GM21825 (cell line): ENCODE data around the gene FDXACB1.

ENCODE experiments used
- ATAC-seq: cut with Tn5 transposase; IDR thresholded peaks from one replicate; pipeline ENCODE4 v1.9.1; 2021; ENCODE audit warnings: mild to moderate bottlenecking, moderate library complexity; ENCODE audit not compliant: unreplicated experiment

Gene FDXACB1

GRCh38 chr11:111845276-111846028 is 33.5 kb downstream of the FDXACB1 start:
- ATAC-seq, result no peak

GRCh38 chr11:111843661-111844060 is 35.3 kb downstream of the FDXACB1 start:
- no peak for ATAC-seq

- peak; percentile 50 for ATAC-seq
These were observed 37.5 kb downstream of the FDXACB1 start for GRCh38 chr11:111841370-111842053.

GRCh38 chr11:111840143-111840542 is 38.8 kb downstream of the FDXACB1 start:
- no peak for ATAC-seq

- no peak for ATAC-seq
These were observed 40.9 kb downstream of the FDXACB1 start for GRCh38 chr11:111838054-111838453.

GRCh38 chr11:111837366-111837891 is 41.5 kb downstream of the FDXACB1 start:
- ATAC-seq, result no peak

GRCh38 chr11:111836721-111837120 is 42.2 kb downstream of the FDXACB1 start:
- peak; percentile 67 for ATAC-seq

GRCh38 chr11:111836162-111836561 is 42.8 kb downstream of the FDXACB1 start:
- no peak for ATAC-seq

- no peak for ATAC-seq
These were observed 43.3 kb downstream of the FDXACB1 start for GRCh38 chr11:111835665-111836064.

- no peak for ATAC-seq
These were observed 44.4 kb downstream of the FDXACB1 start for GRCh38 chr11:111834432-111835163.

- ATAC-seq, result no peak
These were observed 45.4 kb downstream of the FDXACB1 start for GRCh38 chr11:111833524-111833923.

GRCh38 chr11:111829185-111829968 is 49.6 kb downstream of the FDXACB1 start:
- ATAC-seq, result peak; percentile 68

- no peak for ATAC-seq
These were observed 52.5 kb downstream of the FDXACB1 start for GRCh38 chr11:111826322-111826950.
